Progenitor cell of endocrine pancreas (in vitro differentiated cells): Measurements from ENCODE around the gene GPAM. TPM values are rescaled to one million over a fixed set of nuclear protein-coding genes. Genes with fewer than 3 reads are reported as not detected.

ENCODE experiments used
- DNase-seq: peaks from one replicate; pipeline ENCODE4 v3.0.0; 2021; ENCODE audit warnings: low spot score; ENCODE audit not compliant: unreplicated experiment
- H3K27ac Mint-ChIP-seq: 2 replicates; pipeline ENCODE4 v1.8.0; 2021; ENCODE audit warnings: mild to moderate bottlenecking, moderate library complexity, mixed read lengths
- H3K27me3 Mint-ChIP-seq: 2 replicates; pipeline ENCODE4 v1.8.0; 2021; ENCODE audit warnings: mixed read lengths
- H3K36me3 Mint-ChIP-seq: 2 replicates; pipeline ENCODE4 v1.8.0; 2022; ENCODE audit warnings: mixed read lengths; ENCODE audit not compliant: insufficient read depth
- H3K4me1 Mint-ChIP-seq: 2 replicates; pipeline ENCODE4 v1.8.0; 2021; ENCODE audit warnings: low read depth, mixed read lengths
- H3K4me3 Mint-ChIP-seq: 2 replicates; pipeline ENCODE4 v1.8.0; 2021; ENCODE audit warnings: low read depth, mild to moderate bottlenecking, moderate library complexity, mixed read lengths
- H3K9me3 Mint-ChIP-seq: 2 replicates; pipeline ENCODE4 v1.8.0; 2021; ENCODE audit warnings: low read depth, mixed read lengths
- total RNA-seq: library from RNA; stranded (reverse); gene quantifications from 2 replicates; pipeline ENCODE4 v1.2.1, GENCODE V29; 2021
- TF ChIP-seq, protein P1 (sequence below): fragments of 200-600 bp; sonication (generic); IDR thresholded peaks from one replicate; pipeline ENCODE4 v1.5.0; 2021; ENCODE audit warnings: antibody characterized with exemption, mild to moderate bottlenecking; ENCODE audit not compliant: unreplicated experiment

Gene GPAM
- total RNA-seq, 1 donor from 2014 or later: 20.1 TPM

- Mint-ChIP-seq H3K9me3 (no peaks in the 10 kb centered on the region), H3K4me1 (peaks cover 7% of the 10 kb centered on the region), H3K27me3 (peaks cover 37% of the 10 kb centered on the region), H3K4me3 (no peak overlapping the region), H3K36me3 (no peaks in the 10 kb centered on the region), H3K27ac (no peak overlapping the region)
- TF ChIP-seq, protein P1, sequence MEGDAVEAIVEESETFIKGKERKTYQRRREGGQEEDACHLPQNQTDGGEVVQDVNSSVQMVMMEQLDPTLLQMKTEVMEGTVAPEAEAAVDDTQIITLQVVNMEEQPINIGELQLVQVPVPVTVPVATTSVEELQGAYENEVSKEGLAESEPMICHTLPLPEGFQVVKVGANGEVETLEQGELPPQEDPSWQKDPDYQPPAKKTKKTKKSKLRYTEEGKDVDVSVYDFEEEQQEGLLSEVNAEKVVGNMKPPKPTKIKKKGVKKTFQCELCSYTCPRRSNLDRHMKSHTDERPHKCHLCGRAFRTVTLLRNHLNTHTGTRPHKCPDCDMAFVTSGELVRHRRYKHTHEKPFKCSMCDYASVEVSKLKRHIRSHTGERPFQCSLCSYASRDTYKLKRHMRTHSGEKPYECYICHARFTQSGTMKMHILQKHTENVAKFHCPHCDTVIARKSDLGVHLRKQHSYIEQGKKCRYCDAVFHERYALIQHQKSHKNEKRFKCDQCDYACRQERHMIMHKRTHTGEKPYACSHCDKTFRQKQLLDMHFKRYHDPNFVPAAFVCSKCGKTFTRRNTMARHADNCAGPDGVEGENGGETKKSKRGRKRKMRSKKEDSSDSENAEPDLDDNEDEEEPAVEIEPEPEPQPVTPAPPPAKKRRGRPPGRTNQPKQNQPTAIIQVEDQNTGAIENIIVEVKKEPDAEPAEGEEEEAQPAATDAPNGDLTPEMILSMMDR: no peak
- DNase-seq: no peak
Observed at GRCh38 chr10:112208997-112209396, 25.4 kb upstream of the GPAM start.

DNA sequence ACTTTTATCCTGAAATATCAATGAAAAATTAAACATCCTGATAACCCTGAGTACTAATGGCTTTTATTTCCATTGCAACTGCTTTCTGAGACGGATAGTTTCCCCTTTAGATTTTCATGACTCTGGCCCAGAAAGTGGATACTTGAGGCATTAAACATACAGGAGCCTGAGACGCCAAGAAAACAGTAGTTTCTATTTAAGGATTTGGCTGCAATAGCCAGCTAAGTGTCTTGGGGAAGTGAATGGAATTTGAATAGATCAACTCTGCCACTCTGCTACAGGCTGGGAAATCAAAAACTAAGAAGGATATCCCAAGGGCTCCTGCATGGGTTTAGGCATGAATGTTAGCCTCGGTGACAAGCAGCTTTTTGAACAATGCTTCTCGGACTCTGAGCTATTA is 24.7 kb upstream of the GPAM start:
- no peak for DNase-seq
- no peak overlapping the region for H3K27ac Mint-ChIP-seq
- no peaks in the 10 kb centered on the region for H3K36me3 Mint-ChIP-seq
- H3K27me3 Mint-ChIP-seq: peaks cover 30% of the 10 kb centered on the region
- H3K9me3 Mint-ChIP-seq: no peaks in the 10 kb centered on the region
- H3K4me1 Mint-ChIP-seq: peaks cover 3% of the 10 kb centered on the region
- no peak overlapping the region for H3K4me3 Mint-ChIP-seq
- TF ChIP-seq, protein P1: no peak

GRCh38 chr10:112203328-112204076 is 19.9 kb upstream of the GPAM start:
- Mint-ChIP-seq H3K4me1 (peaks cover 3% of the 10 kb centered on the region), H3K4me3 (no peak overlapping the region), H3K9me3 (no peaks in the 10 kb centered on the region), H3K27ac (no peak overlapping the region), H3K27me3 (peaks cover 11% of the 10 kb centered on the region), H3K36me3 (no peaks in the 10 kb centered on the region)
- DNase-seq: no peak
- TF ChIP-seq, protein P1: no peak

- TF ChIP-seq, protein P1: no peak
- Mint-ChIP-seq H3K36me3 (no peaks in the 10 kb centered on the region), H3K27me3 (peaks cover 8% of the 10 kb centered on the region), H3K27ac (peak overlapping the region; percentile 58), H3K4me1 (peaks cover 3% of the 10 kb centered on the region), H3K4me3 (no peak overlapping the region), H3K9me3 (no peaks in the 10 kb centered on the region)
- DNase-seq: no peak
Observed at GRCh38 chr10:112202561-112203241, 19.1 kb upstream of the GPAM start.

GRCh38 chr10:112202076-112202475 is 18.5 kb upstream of the GPAM start:
- DNase-seq: no peak
- Mint-ChIP-seq H3K27ac (no peak overlapping the region), H3K4me1 (peaks cover 4% of the 10 kb centered on the region), H3K9me3 (no peaks in the 10 kb centered on the region), H3K36me3 (no peaks in the 10 kb centered on the region), H3K4me3 (no peak overlapping the region), H3K27me3 (peaks cover 8% of the 10 kb centered on the region)
- TF ChIP-seq, protein P1: no peak
